ENCODE data around the gene MRGPRX1. TPM values are rescaled to one million over a fixed set of nuclear protein-coding genes. Genes with fewer than 3 reads are reported as not detected.
"Not testable (repeated sequence)": the region's sequence is repeated elsewhere in the genome, so short reads cannot be mapped to it uniquely, and the experiment has no call there.

The MRGPRX1 gene
- total RNA-seq, 5 donors from 2014 or later (not counting 1 experiment from before 2014, with no cell fraction given) = not detected

DNA sequence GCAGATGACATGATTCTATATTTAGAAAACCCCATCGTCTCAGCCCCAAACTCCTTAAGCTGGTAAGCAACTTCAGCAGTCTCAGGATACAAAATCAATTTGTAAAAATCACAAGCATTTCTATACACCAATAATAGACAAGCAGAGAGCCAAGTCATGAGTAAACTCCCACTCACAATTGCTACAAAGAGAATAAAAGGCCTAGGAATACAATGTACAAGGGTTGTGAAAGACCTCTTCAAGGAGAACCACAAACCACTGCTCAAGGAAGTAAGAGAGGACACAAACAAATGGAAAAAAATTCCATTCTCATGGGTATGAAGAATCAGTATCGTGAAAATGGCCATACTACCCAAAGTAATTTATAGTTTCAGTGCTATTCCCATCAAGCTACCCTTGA is 13.8 kb downstream of the MRGPRX1 start:
- H3K9me3 Mint-ChIP-seq; H3K4me3 ChIP-seq (ENCODE audit: control insufficient read depth in 1 of 2, extremely low read depth in 1 of 2, low read length in 1 of 2); ATAC-seq (replicated peaks in 1 of 4); H3K27ac ChIP-seq (ENCODE audit: low read length); H3K4me3 Mint-ChIP-seq; DNase-seq; H3K27me3 Mint-ChIP-seq; H3K9me3 ChIP-seq; H3K27me3 ChIP-seq (replicated peaks in 1 of 2; ENCODE audit: control insufficient read depth in 2 of 2, extremely low read depth in 1 of 2, insufficient read depth in 2 of 2, low read length in 1 of 2); H3K4me1 Mint-ChIP-seq; CTCF ChIA-PET; H3K4me1 ChIP-seq (ENCODE audit: control insufficient read depth in 1 of 2, extremely low read depth in 1 of 2, insufficient read depth in 2 of 2, low read length in 2 of 2); H3K36me3 Mint-ChIP-seq; H3K36me3 ChIP-seq (ENCODE audit: control insufficient read depth in 2 of 2, extremely low read depth in 1 of 2, insufficient read depth in 1 of 2, low read length in 1 of 2); POLR2A ChIA-PET; H3K27ac Mint-ChIP-seq: not testable (repeated sequence)
- no CpG with 5 or more reads among the region's 2 CpGs for whole genome bisulfite sequencing (ENCODE audit: insufficient coverage)

DNA sequence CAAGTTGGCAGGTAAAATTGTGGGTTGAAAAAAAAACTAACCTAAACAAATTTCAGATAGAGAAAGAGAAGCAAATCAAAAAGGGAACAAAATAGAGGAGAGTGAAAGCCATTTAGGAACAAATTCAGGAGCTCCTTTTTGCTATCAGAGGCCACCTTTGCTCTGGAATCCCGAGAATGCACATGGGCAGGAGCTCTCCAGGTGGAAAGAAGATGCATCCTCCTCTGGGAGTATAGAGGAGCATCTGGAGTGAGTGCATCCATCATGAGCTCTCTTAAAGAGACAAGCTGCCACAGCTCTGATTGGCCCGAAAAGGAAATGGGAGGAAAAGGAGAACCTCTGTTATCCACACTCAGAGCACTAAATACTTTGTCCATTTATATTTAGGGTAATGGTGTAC is 26.3 kb downstream of the MRGPRX1 start:
- no peaks in the 10 kb centered on the region for H3K9me3 ChIP-seq
- H3K36me3 ChIP-seq (ENCODE audit: control insufficient read depth in 2 of 2, extremely low read depth in 1 of 2, insufficient read depth in 1 of 2, low read length in 1 of 2) = no peaks in the 10 kb centered on the region
- Mint-ChIP-seq H3K36me3 (no peaks in the 10 kb centered on the region), H3K4me1 (no peaks in the 10 kb centered on the region), H3K27me3 (peaks cover 21 to 23% of the 10 kb centered on the region in 2 donors), H3K4me3 (no peak overlapping the region), H3K27ac (no peak overlapping the region), H3K9me3 (peaks cover 0 to 4% (median 0%) of the 10 kb centered on the region in 3 donors)
- no peaks in the 10 kb centered on the region for H3K4me1 ChIP-seq (ENCODE audit: control insufficient read depth in 1 of 2, extremely low read depth in 1 of 2, insufficient read depth in 2 of 2, low read length in 2 of 2)
- DNase-seq = no peak
- WGBS (ENCODE audit: insufficient coverage) = no CpG with 5 or more reads among the region's 2 CpGs
- no peak for ATAC-seq (replicated peaks in 1 of 4)
- ChIA-PET CTCF (no interaction called here), POLR2A (no interaction called here)
- H3K4me3 ChIP-seq (ENCODE audit: control insufficient read depth in 1 of 2, extremely low read depth in 1 of 2, low read length in 1 of 2) = no peak overlapping the region
- H3K27me3 ChIP-seq (replicated peaks in 1 of 2; ENCODE audit: control insufficient read depth in 2 of 2, extremely low read depth in 1 of 2, insufficient read depth in 2 of 2, low read length in 1 of 2) = peaks cover 0 to 6% of the 10 kb centered on the region in 2 experiments
- no peak overlapping the region for H3K27ac ChIP-seq (ENCODE audit: low read length)

DNA sequence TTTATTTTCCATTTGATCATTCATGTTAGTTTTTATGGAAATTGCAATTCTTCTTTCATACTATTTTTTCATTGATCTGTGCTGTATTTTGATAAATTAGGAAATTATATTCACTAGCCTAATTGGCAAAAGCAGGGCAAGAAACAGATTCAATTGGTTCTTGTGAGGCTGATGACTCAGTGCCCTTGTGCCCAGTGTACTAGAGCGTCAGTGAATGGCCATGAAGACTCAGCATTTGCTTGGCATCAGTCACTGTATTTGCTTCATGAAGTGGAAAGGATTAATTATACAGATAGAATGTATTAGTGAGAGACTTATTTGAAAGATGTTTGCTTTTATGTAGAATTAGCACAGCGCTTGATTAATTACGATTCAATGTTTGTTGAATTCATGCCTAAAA is 31.8 kb downstream of the MRGPRX1 start:
- ATAC-seq (replicated peaks in 1 of 4) = no peak
- Mint-ChIP-seq H3K27me3 (peaks cover 11 to 25% of the 10 kb centered on the region in 2 donors), H3K9me3 (peaks cover 0 to 4% (median 0%) of the 10 kb centered on the region in 3 donors), H3K36me3 (no peaks in the 10 kb centered on the region), H3K27ac (no peak overlapping the region), H3K4me1 (no peaks in the 10 kb centered on the region), H3K4me3 (no peak overlapping the region)
- Histone ChIP-seq H3K9me3 (no peaks in the 10 kb centered on the region), H3K4me1 (ENCODE audit: control insufficient read depth in 1 of 2, extremely low read depth in 1 of 2, insufficient read depth in 2 of 2, low read length in 2 of 2) (no peaks in the 10 kb centered on the region), H3K4me3 (ENCODE audit: control insufficient read depth in 1 of 2, extremely low read depth in 1 of 2, low read length in 1 of 2) (no peak overlapping the region), H3K27me3 (replicated peaks in 1 of 2; ENCODE audit: control insufficient read depth in 2 of 2, extremely low read depth in 1 of 2, insufficient read depth in 2 of 2, low read length in 1 of 2) (peaks cover 0 to 7% of the 10 kb centered on the region in 2 experiments), H3K36me3 (ENCODE audit: control insufficient read depth in 2 of 2, extremely low read depth in 1 of 2, insufficient read depth in 1 of 2, low read length in 1 of 2) (no peaks in the 10 kb centered on the region), H3K27ac (ENCODE audit: low read length) (no peak overlapping the region)
- ChIA-PET CTCF (no interaction called here), POLR2A (no interaction called here)
- WGBS (ENCODE audit: insufficient coverage) = 90% methylated on average over 3 of the region's 3 CpGs
- DNase-seq = no peak

DNA sequence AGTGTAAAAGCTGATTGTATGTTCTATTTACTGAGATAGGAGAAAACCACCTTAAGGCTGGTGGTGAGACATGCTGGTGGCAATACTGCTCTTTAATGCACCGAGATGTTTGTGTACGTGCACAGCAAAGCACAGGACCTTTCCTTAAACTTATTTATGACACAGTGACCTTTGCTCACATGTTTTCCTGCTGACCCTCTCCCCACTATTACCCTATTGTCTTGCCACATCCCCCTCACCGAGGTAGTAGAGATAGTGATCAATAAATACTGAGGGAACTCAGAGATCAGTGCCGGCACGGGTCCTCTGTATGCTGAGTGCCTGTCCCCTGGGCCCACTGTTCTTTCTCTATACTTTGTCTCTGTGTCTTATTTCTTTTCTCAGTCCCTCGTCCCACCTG is 38.6 kb downstream of the MRGPRX1 start:
- POLR2A ChIA-PET; CTCF ChIA-PET; H3K27ac Mint-ChIP-seq; H3K27ac ChIP-seq (ENCODE audit: low read length); DNase-seq; ATAC-seq (replicated peaks in 1 of 4); H3K4me1 Mint-ChIP-seq; H3K36me3 Mint-ChIP-seq; H3K4me1 ChIP-seq (ENCODE audit: control insufficient read depth in 1 of 2, extremely low read depth in 1 of 2, insufficient read depth in 2 of 2, low read length in 2 of 2); H3K36me3 ChIP-seq (ENCODE audit: control insufficient read depth in 2 of 2, extremely low read depth in 1 of 2, insufficient read depth in 1 of 2, low read length in 1 of 2); H3K9me3 ChIP-seq; H3K9me3 Mint-ChIP-seq; H3K4me3 ChIP-seq (ENCODE audit: control insufficient read depth in 1 of 2, extremely low read depth in 1 of 2, low read length in 1 of 2); H3K4me3 Mint-ChIP-seq: not testable (repeated sequence)
- no CpG with 5 or more reads among the region's 6 CpGs for WGBS (ENCODE audit: insufficient coverage)
- H3K27me3 Mint-ChIP-seq = peaks cover 41 to 46% of the 10 kb centered on the region in 2 donors
- peaks cover 0 to 17% of the 10 kb centered on the region in 2 experiments for H3K27me3 ChIP-seq (replicated peaks in 1 of 2; ENCODE audit: control insufficient read depth in 2 of 2, extremely low read depth in 1 of 2, insufficient read depth in 2 of 2, low read length in 1 of 2)

DNA sequence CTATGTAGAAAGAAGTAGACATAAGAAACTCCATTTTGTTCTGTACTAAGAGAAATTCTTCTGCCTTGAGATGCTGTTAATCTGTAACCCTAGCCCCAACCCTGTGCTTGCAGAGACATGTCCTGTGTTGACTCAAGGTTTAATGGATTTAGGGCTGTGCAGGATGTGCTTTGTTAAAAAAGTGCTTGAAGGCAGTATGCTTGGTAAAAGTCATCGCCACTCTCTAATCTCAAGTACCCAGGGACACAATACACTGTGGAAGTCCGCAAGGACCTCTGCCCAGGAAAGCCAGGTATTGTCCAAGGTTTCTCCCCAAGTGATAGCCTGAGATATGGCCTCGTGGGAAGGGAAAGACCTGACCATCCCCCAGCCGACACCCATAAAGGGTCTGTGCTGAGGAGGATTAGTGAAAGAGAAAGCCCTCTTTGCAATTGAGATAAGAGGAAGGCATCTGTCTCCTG is 39.0 kb downstream of the MRGPRX1 start:
- H3K9me3 Mint-ChIP-seq; H3K36me3 Mint-ChIP-seq; H3K27ac ChIP-seq (ENCODE audit: low read length); H3K4me1 Mint-ChIP-seq; H3K27ac Mint-ChIP-seq; H3K4me1 ChIP-seq (ENCODE audit: control insufficient read depth in 1 of 2, extremely low read depth in 1 of 2, insufficient read depth in 2 of 2, low read length in 2 of 2); H3K9me3 ChIP-seq; H3K4me3 Mint-ChIP-seq; POLR2A ChIA-PET; DNase-seq; CTCF ChIA-PET; H3K4me3 ChIP-seq (ENCODE audit: control insufficient read depth in 1 of 2, extremely low read depth in 1 of 2, low read length in 1 of 2); H3K36me3 ChIP-seq (ENCODE audit: control insufficient read depth in 2 of 2, extremely low read depth in 1 of 2, insufficient read depth in 1 of 2, low read length in 1 of 2); ATAC-seq (replicated peaks in 1 of 4): not testable (repeated sequence)
- no CpG with 5 or more reads among the region's 4 CpGs for WGBS (ENCODE audit: insufficient coverage)
- peaks cover 43 to 45% of the 10 kb centered on the region in 2 donors for H3K27me3 Mint-ChIP-seq
- peaks cover 0 to 17% of the 10 kb centered on the region in 2 experiments for H3K27me3 ChIP-seq (replicated peaks in 1 of 2; ENCODE audit: control insufficient read depth in 2 of 2, extremely low read depth in 1 of 2, insufficient read depth in 2 of 2, low read length in 1 of 2)

DNA sequence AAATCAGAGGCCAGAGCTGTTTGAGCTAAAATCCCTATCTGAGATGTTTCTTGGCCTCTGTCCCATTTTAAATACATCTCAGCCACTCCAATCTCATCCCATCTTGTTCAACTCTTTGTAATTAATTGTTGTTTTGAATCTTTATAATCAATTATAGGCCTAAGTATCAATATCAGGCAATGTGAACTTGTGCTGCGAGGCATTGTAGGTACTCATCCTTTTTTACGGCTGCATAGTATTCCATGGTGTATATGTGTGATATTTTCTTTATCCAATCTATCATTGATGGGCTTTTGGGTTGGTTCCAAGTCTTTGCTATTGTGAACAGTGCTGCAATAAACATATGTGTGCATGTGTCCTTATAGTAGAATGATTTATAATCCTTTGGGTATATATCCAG is 47.5 kb downstream of the MRGPRX1 start:
- H3K9me3 ChIP-seq; H3K4me1 Mint-ChIP-seq; H3K4me3 Mint-ChIP-seq; H3K36me3 ChIP-seq (ENCODE audit: control insufficient read depth in 2 of 2, extremely low read depth in 1 of 2, insufficient read depth in 1 of 2, low read length in 1 of 2); H3K27ac Mint-ChIP-seq; H3K27me3 ChIP-seq (replicated peaks in 1 of 2; ENCODE audit: control insufficient read depth in 2 of 2, extremely low read depth in 1 of 2, insufficient read depth in 2 of 2, low read length in 1 of 2); H3K4me3 ChIP-seq (ENCODE audit: control insufficient read depth in 1 of 2, extremely low read depth in 1 of 2, low read length in 1 of 2); H3K36me3 Mint-ChIP-seq; CTCF ChIA-PET; DNase-seq; POLR2A ChIA-PET; H3K27ac ChIP-seq (ENCODE audit: low read length); H3K4me1 ChIP-seq (ENCODE audit: control insufficient read depth in 1 of 2, extremely low read depth in 1 of 2, insufficient read depth in 2 of 2, low read length in 2 of 2); ATAC-seq (replicated peaks in 1 of 4): not testable (repeated sequence)
- peaks cover 0 to 22% (median 11%) of the 10 kb centered on the region in 3 donors for H3K9me3 Mint-ChIP-seq
- WGBS (ENCODE audit: insufficient coverage) = no CpG with 5 or more reads among the region's 2 CpGs
- H3K27me3 Mint-ChIP-seq = peaks cover 18 to 24% of the 10 kb centered on the region in 2 donors

DNA sequence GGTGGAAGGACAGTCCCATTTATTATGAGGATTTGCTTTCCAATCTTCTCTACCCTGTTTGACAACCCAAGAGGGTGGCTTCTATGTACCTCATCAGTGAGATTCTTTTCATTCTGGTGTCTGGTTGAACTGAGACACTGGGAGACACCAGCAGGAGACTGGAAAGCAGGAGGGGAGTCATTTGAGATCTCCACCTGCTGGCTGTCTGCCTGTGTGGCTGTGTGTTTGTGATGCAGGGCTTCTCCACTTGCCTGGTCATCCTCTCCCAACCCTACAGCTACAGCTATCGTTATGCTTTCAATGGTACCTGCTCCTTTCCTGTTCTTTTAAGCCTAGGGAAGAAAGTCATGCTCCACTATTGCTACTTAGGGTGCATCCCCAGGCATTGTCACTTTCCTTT is 48.6 kb downstream of the MRGPRX1 start:
- Mint-ChIP-seq H3K4me3 (no peak overlapping the region), H3K9me3 (peaks cover 0 to 14% (median 8%) of the 10 kb centered on the region in 3 donors), H3K36me3 (no peaks in the 10 kb centered on the region), H3K27me3 (peaks cover 15 to 20% of the 10 kb centered on the region in 2 donors), H3K27ac (no peak overlapping the region), H3K4me1 (no peaks in the 10 kb centered on the region)
- Histone ChIP-seq H3K4me1 (ENCODE audit: control insufficient read depth in 1 of 2, extremely low read depth in 1 of 2, insufficient read depth in 2 of 2, low read length in 2 of 2) (no peaks in the 10 kb centered on the region), H3K9me3 (no peaks in the 10 kb centered on the region), H3K27me3 (replicated peaks in 1 of 2; ENCODE audit: control insufficient read depth in 2 of 2, extremely low read depth in 1 of 2, insufficient read depth in 2 of 2, low read length in 1 of 2) (peaks cover 0 to 7% of the 10 kb centered on the region in 2 experiments), H3K27ac (ENCODE audit: low read length) (no peak overlapping the region), H3K36me3 (ENCODE audit: control insufficient read depth in 2 of 2, extremely low read depth in 1 of 2, insufficient read depth in 1 of 2, low read length in 1 of 2) (no peaks in the 10 kb centered on the region), H3K4me3 (ENCODE audit: control insufficient read depth in 1 of 2, extremely low read depth in 1 of 2, low read length in 1 of 2) (no peak overlapping the region)
- ChIA-PET POLR2A (no interaction called here), CTCF (no interaction called here)
- no peak for ATAC-seq (replicated peaks in 1 of 4)
- 45% methylated on average over 1 of the region's 1 CpG for WGBS (ENCODE audit: insufficient coverage)
- DNase-seq = no peak

Data from T-cell (primary cell).